ENCODE measurements around the gene PCDHGA5.

DNA sequence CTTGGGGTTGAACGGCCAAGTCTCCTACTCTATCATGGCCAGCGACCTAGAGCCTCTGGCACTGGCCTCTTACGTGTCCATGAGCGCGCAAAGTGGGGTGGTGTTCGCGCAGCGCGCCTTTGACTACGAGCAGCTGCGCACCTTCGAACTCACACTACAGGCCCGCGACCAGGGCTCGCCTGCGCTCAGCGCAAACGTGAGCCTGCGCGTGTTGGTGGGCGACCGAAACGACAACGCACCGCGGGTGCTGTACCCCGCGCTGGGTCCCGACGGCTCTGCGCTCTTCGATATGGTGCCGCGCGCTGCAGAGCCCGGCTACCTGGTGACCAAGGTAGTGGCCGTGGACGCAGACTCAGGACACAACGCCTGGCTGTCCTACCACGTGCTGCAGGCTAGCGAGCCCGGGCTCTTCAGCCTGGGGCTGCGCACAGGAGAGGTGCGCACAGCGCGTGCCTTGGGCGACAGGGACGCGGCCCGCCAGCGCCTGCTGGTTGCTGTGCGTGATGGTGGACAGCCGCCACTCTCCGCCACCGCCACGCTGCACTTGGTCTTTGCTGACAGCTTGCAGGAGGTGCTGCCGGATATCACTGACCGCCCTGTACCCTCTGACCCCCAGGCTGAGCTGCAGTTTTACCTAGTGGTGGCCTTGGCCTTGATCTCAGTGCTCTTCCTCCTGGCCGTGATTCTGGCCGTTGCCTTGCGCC lies 35.7 kb downstream of the PCDHGA5 start:
- TF ChIP-seq, protein P1, sequence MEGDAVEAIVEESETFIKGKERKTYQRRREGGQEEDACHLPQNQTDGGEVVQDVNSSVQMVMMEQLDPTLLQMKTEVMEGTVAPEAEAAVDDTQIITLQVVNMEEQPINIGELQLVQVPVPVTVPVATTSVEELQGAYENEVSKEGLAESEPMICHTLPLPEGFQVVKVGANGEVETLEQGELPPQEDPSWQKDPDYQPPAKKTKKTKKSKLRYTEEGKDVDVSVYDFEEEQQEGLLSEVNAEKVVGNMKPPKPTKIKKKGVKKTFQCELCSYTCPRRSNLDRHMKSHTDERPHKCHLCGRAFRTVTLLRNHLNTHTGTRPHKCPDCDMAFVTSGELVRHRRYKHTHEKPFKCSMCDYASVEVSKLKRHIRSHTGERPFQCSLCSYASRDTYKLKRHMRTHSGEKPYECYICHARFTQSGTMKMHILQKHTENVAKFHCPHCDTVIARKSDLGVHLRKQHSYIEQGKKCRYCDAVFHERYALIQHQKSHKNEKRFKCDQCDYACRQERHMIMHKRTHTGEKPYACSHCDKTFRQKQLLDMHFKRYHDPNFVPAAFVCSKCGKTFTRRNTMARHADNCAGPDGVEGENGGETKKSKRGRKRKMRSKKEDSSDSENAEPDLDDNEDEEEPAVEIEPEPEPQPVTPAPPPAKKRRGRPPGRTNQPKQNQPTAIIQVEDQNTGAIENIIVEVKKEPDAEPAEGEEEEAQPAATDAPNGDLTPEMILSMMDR (IDR thresholded peaks at IDR 0.05): no peak
- TF ChIP-seq POLR2A (IDR thresholded peaks at IDR 0.05): no peak
